H54 (cell line): ENCODE results near the gene SRGAP2C.
"Not testable (repeated sequence)": the region's sequence is repeated elsewhere in the genome, so short reads cannot be mapped to it uniquely, and the experiment has no call there.

ENCODE experiments used
- DNase-seq: peaks from one replicate; pipeline ENCODE4 v3.0.0; 2011; ENCODE audit warnings: low spot score, mixed read lengths; ENCODE audit not compliant: insufficient read length
- FAIRE-seq: peaks from 3 replicates; lab custom pipeline; 2011; peaks lifted over from hg19 to GRCh38; lab: Jason Lieb, UNC
- POLR2A ChIP-seq: IDR thresholded peaks from 2 replicates; pipeline ENCODE4 v1.6.1; 2011; ENCODE audit warnings: low read depth, mild to moderate bottlenecking, low read length

The SRGAP2C gene

GRCh38 chr1:121184290-121185127 is at the start of gene SRGAP2C, which contains the start of gene FAM72B:
SRGAP2C (plus strand) TSS chr1:121184975; CDS start chr1:121187447, 2,472 bp downstream.
FAM72B (minus strand) TSS chr1:121184340; CDS start chr1:121183489, 851 bp downstream.
- FAIRE-seq (peak; percentile 100), DNase-seq (peak; percentile 42)
- peak; percentile 40; the same call in 1 of the 2 replicates for TF ChIP-seq POLR2A

GRCh38 chr1:121140393-121140792 is 44.4 kb upstream of the SRGAP2C start:
- DNase-seq, FAIRE-seq: not testable (repeated sequence)

GRCh38 chr1:121148489-121149190 is 36.1 kb upstream of the SRGAP2C start:
- DNase-seq = not testable (repeated sequence)
- FAIRE-seq = peak; percentile 96

- FAIRE-seq, DNase-seq: not testable (repeated sequence)
Observed at GRCh38 chr1:121151294-121151693, 33.5 kb upstream of the SRGAP2C start.

GRCh38 chr1:121152788-121153187 is 32.0 kb upstream of the SRGAP2C start:
- not testable (repeated sequence) for DNase-seq, FAIRE-seq

GRCh38 chr1:121154811-121155210 is 30.0 kb upstream of the SRGAP2C start:
- not testable (repeated sequence) for DNase-seq, FAIRE-seq

- not testable (repeated sequence) for DNase-seq
- peak; percentile 27 for FAIRE-seq
Observed at GRCh38 chr1:121155671-121156358, 29.0 kb upstream of the SRGAP2C start.

- DNase-seq, FAIRE-seq: not testable (repeated sequence)
Observed at GRCh38 chr1:121156958-121157603, 27.7 kb upstream of the SRGAP2C start.

GRCh38 chr1:121157609-121158008 is 27.2 kb upstream of the SRGAP2C start:
- FAIRE-seq = peak; percentile 79
- not testable (repeated sequence) for DNase-seq

- DNase-seq, FAIRE-seq: not testable (repeated sequence)
Observed at GRCh38 chr1:121160118-121160517, 24.7 kb upstream of the SRGAP2C start.

GRCh38 chr1:121161199-121161901 is 23.4 kb upstream of the SRGAP2C start:
- not testable (repeated sequence) for DNase-seq, FAIRE-seq

GRCh38 chr1:121163850-121164757 is 20.7 kb upstream of the SRGAP2C start:
- FAIRE-seq, DNase-seq: not testable (repeated sequence)

GRCh38 chr1:121165296-121165695 is 19.5 kb upstream of the SRGAP2C start:
- not testable (repeated sequence) for DNase-seq, FAIRE-seq

GRCh38 chr1:121167225-121167738 is 17.5 kb upstream of the SRGAP2C start:
- DNase-seq, FAIRE-seq: not testable (repeated sequence)

- not testable (repeated sequence) for DNase-seq, FAIRE-seq
Observed at GRCh38 chr1:121168152-121168668, 16.6 kb upstream of the SRGAP2C start.

GRCh38 chr1:121176649-121177048 is 8.1 kb upstream of the SRGAP2C start:
- not testable (repeated sequence) for DNase-seq, FAIRE-seq

GRCh38 chr1:121178197-121178596 is 6.6 kb upstream of the SRGAP2C start:
- DNase-seq, FAIRE-seq: not testable (repeated sequence)
